Stomach (tissue), 9 donors: Measurements from ENCODE around the gene DENND4A. TPM values are rescaled to one million over a fixed set of nuclear protein-coding genes. Genes with fewer than 3 reads are reported as not detected.

Experiments
- DNase-seq, 2 donors: peaks; one replicate each; pipeline versions ENCODE4 v3.0.0 to v3.0.0-alpha.2; 2013 to 2019
- H3K27ac ChIP-seq, 5 donors: fragments of 200-600 bp in 4 of 5; sonication (generic) in 4 of 5; one replicate each; pipeline ENCODE4 v1.5.1; 2013 to 2019; ENCODE audit warnings: mild to moderate bottlenecking in 1 of 5, moderate library complexity in 1 of 5
- H3K27me3 ChIP-seq, 3 donors: fragments of 200-600 bp; sonication (generic); one replicate each; pipeline ENCODE4 v1.5.1; 2017 to 2019; ENCODE audit warnings: mixed run types in 1 of 3
- H3K36me3 ChIP-seq, 4 donors: fragments of 200-600 bp; sonication (generic); 1 replicate in 3 of 4; 2 replicates in 1 of 4; pipeline ENCODE4 v1.5.1; 2016 to 2019
- H3K4me1 ChIP-seq, 4 donors: fragments of 200-600 bp; sonication (generic); one replicate each; pipeline ENCODE4 v1.5.1; 2016 to 2019
- H3K4me3 ChIP-seq, 4 donors: fragments of 200-600 bp; sonication (generic) in 3 of 4; one replicate each; pipeline ENCODE4 v1.5.1; 2016 to 2019; ENCODE audit warnings: mild to moderate bottlenecking in 1 of 4
- H3K9me3 ChIP-seq, 4 donors: fragments of 200-600 bp; sonication (generic); one replicate each; pipeline ENCODE4 v1.5.1; 2016 to 2019
- CTCF ChIP-seq, 7 experiments: fragments of 450-650 bp in 4 of 7; fragments of 200-600 bp in 3 of 7; sonication (generic) in 3 of 7; IDR thresholded peaks; one replicate each; pipeline ENCODE4 v1.5.1; 2016 to 2019; ENCODE audit warnings: antibody characterized with exemption in 7 of 7, control low read depth in 2 of 7, mild to moderate bottlenecking in 1 of 7
- EP300 ChIP-seq: sonication (generic); formaldehyde crosslinking; IDR thresholded peaks from one replicate; pipeline ENCODE4 v1.6.1; 2017; ENCODE audit warnings: antibody characterized with exemption
- POLR2A ChIP-seq, 4 donors: fragments of 450-650 bp; IDR thresholded peaks; one replicate each; pipeline ENCODE4 v1.6.1; 2016; ENCODE audit warnings: antibody characterized with exemption in 4 of 4, control low read depth in 2 of 4, mild to moderate bottlenecking in 1 of 4, moderate library complexity in 1 of 4
- POLR2AphosphoS5 ChIP-seq, 3 donors: sonication (generic); formaldehyde crosslinking; IDR thresholded peaks; one replicate each; pipeline ENCODE4 v1.6.1; 2016; ENCODE audit warnings: antibody characterized with exemption in 3 of 3
- WGBS, 5 donors: extraction: QIAGEN DNeasy Blood & Tissue Kit in 3 of 5; methylation state at CpG; one replicate each; pipeline versions ENCODE4 v1.1.5 to v1.1.7; 2013 to 2018; 5-methylcytosine and 5-hydroxymethylcytosine counted together
- intact Hi-C: fragments of 100-400 bp; cut with DNase I; formaldehyde crosslinking; loops from one replicate; pipeline ENCODE4 v1.15.1; 2023; ENCODE audit warnings: low total_unique reads
- polyA plus RNA-seq, 3 donors: library from polyadenylated mRNA; stranded (reverse); fragments of 200-250 nt; gene quantifications; one replicate each; pipeline ENCODE4 v1.2.3, GENCODE V29; 2013
- total RNA-seq, 5 donors: library from RNA; depleted of rRNA; stranded (reverse); fragments of >200 nt; gene quantifications; one replicate each; pipeline versions ENCODE4 v1.1.0 to v1.2.3, GENCODE V29; 2014 to 2016
- donor health status: healthy with polysubstance abuse.
- donor health status: Bipolar disorder and iron deficiency.
- donor health status: healthy.

Gene DENND4A
- total and polyA plus RNA-seq, 8 donors = 5.0 to 60.6 (median 24.2) TPM

GRCh38 chr15:65828585-65828984, 36.5 kb upstream of the DENND4A start:
- H3K36me3 ChIP-seq = no peaks in the 10 kb centered on the region
- TF ChIP-seq EP300 (no peak), POLR2AphosphoS5 (IDR thresholded peaks at IDR 0.05) (no peak), POLR2A (IDR thresholded peaks at IDR 0.05) (no peak), CTCF (IDR thresholded peaks at IDR 0.05) (no peak)
- peaks cover 18 to 43% (median 30%) of the 10 kb centered on the region in 4 donors for H3K4me1 ChIP-seq
- H3K27me3 ChIP-seq = no peaks in the 10 kb centered on the region
- H3K4me3 ChIP-seq = no peak overlapping the region
- WGBS, 5 donors = 77 to 93% (median 84%) methylated on average over 2 of the region's 2 CpGs
- peak in 1 of 2 donors; percentile 42 for DNase-seq
- intact Hi-C loops = no loop called here
- no peaks in the 10 kb centered on the region for H3K9me3 ChIP-seq
- H3K27ac ChIP-seq = peak overlapping the region in 1 of 5 donors; percentile 11

- WGBS, 5 donors = 49 to 56% (median 51%) methylated on average over 3 of the region's 3 CpGs
- H3K4me1 ChIP-seq = peaks cover 6 to 28% (median 16%) of the 10 kb centered on the region in 4 donors
- intact Hi-C loops = no loop called here
- no peaks in the 10 kb centered on the region for H3K36me3 ChIP-seq
- no peaks in the 10 kb centered on the region for H3K27me3 ChIP-seq
- H3K4me3 ChIP-seq = no peak overlapping the region
- H3K27ac ChIP-seq = no peak overlapping the region
- DNase-seq = no peak
- no peak for TF ChIP-seq POLR2AphosphoS5 (IDR thresholded peaks at IDR 0.05)
- no peak for TF ChIP-seq EP300
- TF ChIP-seq POLR2A (IDR thresholded peaks at IDR 0.05) = no peak
- no peak for TF ChIP-seq CTCF (IDR thresholded peaks at IDR 0.05)
- no peaks in the 10 kb centered on the region for H3K9me3 ChIP-seq
These were observed 35.0 kb upstream of the DENND4A start for GRCh38 chr15:65827065-65827464.

GRCh38 chr15:65824941-65825544, 33.0 kb upstream of the DENND4A start:
- 65 to 77% (median 70%) methylated on average over 5 of the region's 5 CpGs for WGBS, 5 donors
- Histone ChIP-seq H3K36me3 (no peaks in the 10 kb centered on the region), H3K4me3 (no peak overlapping the region), H3K27me3 (no peaks in the 10 kb centered on the region), H3K27ac (no peak overlapping the region), H3K4me1 (peaks cover 0 to 22% (median 8%) of the 10 kb centered on the region in 4 donors), H3K9me3 (no peaks in the 10 kb centered on the region)
- intact Hi-C loops = no loop called here
- TF ChIP-seq POLR2AphosphoS5 (IDR thresholded peaks at IDR 0.05) (no peak), EP300 (no peak), POLR2A (IDR thresholded peaks at IDR 0.05) (no peak), CTCF (IDR thresholded peaks at IDR 0.05) (no peak)
- no peak for DNase-seq

GRCh38 chr15:65824031-65824743, 32.1 kb upstream of the DENND4A start:
- WGBS, 5 donors = 66 to 72% (median 67%) methylated on average over 7 of the region's 7 CpGs
- DNase-seq = peak; percentile 57 to 83
- Histone ChIP-seq H3K36me3 (no peaks in the 10 kb centered on the region), H3K4me3 (no peak overlapping the region), H3K9me3 (no peaks in the 10 kb centered on the region), H3K27me3 (no peaks in the 10 kb centered on the region), H3K27ac (no peak overlapping the region), H3K4me1 (peaks cover 0 to 25% (median 4%) of the 10 kb centered on the region in 4 donors)
- intact Hi-C loops = no loop called here
- no peak for TF ChIP-seq POLR2A (IDR thresholded peaks at IDR 0.05)
- TF ChIP-seq CTCF (IDR thresholded peaks at IDR 0.05) = peak in 5 of 7 experiments; percentile 29 to 54 (median 46)
